OCI-LY7 (cell line): ENCODE results near the gene TKFC. TPM values are rescaled to one million over a fixed set of nuclear protein-coding genes. Genes with fewer than 3 reads are reported as not detected.

ENCODE experiments used
- Bru-seq: library from RNA; stranded (reverse); fragments of 400-500 nt; gene quantifications from one replicate; lab custom pipeline; 2021; lab: Mats Ljungman, UMichigan
- BruChase-seq, 2 experiments: library from RNA; stranded (reverse); fragments of 400-500 nt; gene quantifications; one replicate each; lab custom pipeline; 2021; lab: Mats Ljungman, UMichigan
- BruUV-seq: library from RNA; stranded (reverse); fragments of 400-500 nt; replicated peaks from 2 replicates; lab custom pipeline; 2021; lab: Mats Ljungman, UMichigan
- CTCF ChIA-PET: fragments of 300-600 bp; sonication (Branson Sonifier 250); formaldehyde crosslinking; loops from one replicate; lab custom pipeline; 2022; ENCODE audit warnings: antibody characterized with exemption; ENCODE audit not compliant: unreplicated experiment; lab: Charles Lee
- POLR2A ChIA-PET: fragments of 300-600 bp; sonication (Branson Sonifier 250); formaldehyde crosslinking; loops from one replicate; lab custom pipeline; 2022; ENCODE audit warnings: antibody characterized with exemption; lab: Charles Lee
- DNase-seq: peaks from one replicate; pipeline ENCODE4 v3.0.0-alpha.2; 2015; ENCODE audit warnings: low spot score
- H2AFZ ChIP-seq: fragments of 200-600 bp; sonication (generic), shearing (Covaris generic); 2 replicates; pipeline ENCODE4 v1.6.1; 2014; ENCODE audit warnings: mild to moderate bottlenecking, antibody characterized with exemption, low read length, moderate library complexity
- H3K27ac ChIP-seq: fragments of 200-600 bp; sonication (generic); 2 replicates; pipeline ENCODE4 v1.5.1; 2014; ENCODE audit warnings: mixed run types, low read depth, mild to moderate bottlenecking, moderate library complexity, low read length, inconsistent platforms; ENCODE audit not compliant: poor library complexity, severe bottlenecking
- H3K36me3 ChIP-seq: fragments of 200-600 bp; sonication (generic); 2 replicates; pipeline ENCODE4 v1.6.1; 2014; ENCODE audit warnings: mild to moderate bottlenecking, antibody characterized with exemption, low read length, moderate library complexity, mixed read lengths; ENCODE audit not compliant: insufficient read depth
- H3K4me1 ChIP-seq: fragments of 200-600 bp; sonication (generic); 2 replicates; pipeline ENCODE4 v1.5.1; 2014; ENCODE audit warnings: mild to moderate bottlenecking, low read length; ENCODE audit not compliant: insufficient read depth, poor library complexity, severe bottlenecking
- H3K4me2 ChIP-seq: fragments of 200-600 bp; sonication (generic); 2 replicates; pipeline ENCODE4 v1.6.1; 2014; ENCODE audit warnings: mild to moderate bottlenecking, low read length
- H3K4me3 ChIP-seq: fragments of 200-600 bp; sonication (generic); 2 replicates; pipeline ENCODE4 v1.5.1; 2014; ENCODE audit warnings: mild to moderate bottlenecking, low read depth, low read length; ENCODE audit not compliant: poor library complexity, severe bottlenecking
- H3K79me2 ChIP-seq: fragments of 200-600 bp; sonication (generic); 2 replicates; pipeline ENCODE4 v1.6.1; 2016; ENCODE audit warnings: low read depth, mild to moderate bottlenecking, low read length, moderate library complexity, mixed read lengths; ENCODE audit not compliant: insufficient read depth
- H3K9me2 ChIP-seq: fragments of 200-600 bp; sonication (generic); 2 replicates; pipeline ENCODE4 v1.6.1; 2016; ENCODE audit warnings: mild to moderate bottlenecking, low read length, mixed read lengths; ENCODE audit not compliant: insufficient read depth
- H3K9me3 ChIP-seq: fragments of 200-600 bp; sonication (generic); 2 replicates; pipeline ENCODE4 v1.6.1; 2014; ENCODE audit warnings: mild to moderate bottlenecking, mixed run types, low read length, mixed read lengths
- H4K20me1 ChIP-seq: fragments of 200-600 bp; sonication (generic); 2 replicates; pipeline ENCODE4 v1.6.1; 2014; ENCODE audit warnings: mild to moderate bottlenecking, antibody characterized with exemption, low read length, moderate library complexity, mixed read lengths; ENCODE audit not compliant: insufficient read depth
- CTCF ChIP-seq: fragments of 200-600 bp; sonication (generic); conservative IDR thresholded peaks from 2 replicates; pipeline ENCODE4 v1.5.1; 2014; ENCODE audit warnings: mild to moderate bottlenecking, antibody characterized with exemption, low read length, moderate library complexity, mixed read lengths
- EZH2phosphoT487 ChIP-seq: fragments of 200-600 bp; sonication (generic); IDR thresholded peaks from 2 replicates; pipeline ENCODE4 v1.6.1; 2018; ENCODE audit warnings: low read depth, borderline replicate concordance, mild to moderate bottlenecking, mixed run types, antibody characterized with exemption, low read length, moderate library complexity, mixed read lengths
- intact Hi-C: fragments of 100-400 bp; cut with micrococcal nuclease; formaldehyde crosslinking; loops from one replicate; pipeline ENCODE4 v1.10.0; 2022; ENCODE audit not compliant: unreplicated experiment
- long read RNA-seq: library from polyadenylated mRNA; stranded (forward); transcript quantifications from one replicate; pipeline ENCODE4 v2.0.0, GENCODE V29; 2022
- total RNA-seq, 2 experiments: library from RNA; depleted of rRNA in 1 of 2; stranded (reverse); fragments of >200 nt in 1 of 2; shearing (Covaris generic) in 1 of 2; gene quantifications; 2 replicates each; pipeline ENCODE4 v1.2.3, GENCODE V29; 2014 to 2022

Gene TKFC
- total RNA-seq (2014; rRNA removed; shearing (Covaris generic)) (75.3 and 77.8 TPM in 2 replicates), total RNA-seq (2022) (166 and 169 TPM in 2 replicates), Bru-seq, nascent RNA (percentile 58 among the genes with signal in this experiment), BruChase-seq, experiment 1, labeled RNA remaining after a 6-hour chase (percentile 60 among the genes with signal in this experiment), BruChase-seq, experiment 2, labeled RNA remaining after a 2-hour chase (percentile 55 among the genes with signal in this experiment)
- long read RNA-seq, full-length matches to known transcripts = 76 of 156 reads
- long read RNA-seq, partial matches to known transcripts = 41 of 156 reads
- long read RNA-seq, other reads (novel, unspliced or antisense) = 39 of 156 reads

GRCh38 chr11:61332797-61333549, at the start of gene TKFC, which contains the start of gene DDB1:
TSS of gene TKFC (plus strand) at chr11:61333228. CDS start at chr11:61334729, 1,501 bp downstream.
TSS of gene DDB1 (minus strand) at chr11:61333105. CDS start at chr11:61332968, 137 bp downstream.
- Histone ChIP-seq H3K9me2 (no peaks in the 10 kb centered on the region), H3K4me1 (peaks cover 44% of the 10 kb centered on the region), H3K27ac (peak within 1 kb of the TSS; percentile 79), H3K4me3 (peak within 1 kb of the TSS; percentile 98), H3K79me2 (peaks cover 52% of the 10 kb centered on the region), H4K20me1 (peaks cover 11% of the 10 kb centered on the region), H2AFZ (peak within 1 kb of the TSS; percentile 63), H3K36me3 (peaks cover 38% of the 10 kb centered on the region), H3K4me2 (peak within 1 kb of the TSS; percentile 97), H3K9me3 (no peaks in the 10 kb centered on the region)
- CTCF ChIA-PET = interaction anchor here (2.5 kb wide), 1 partner anchor 52 kb away, joined by 9 read pairs; no protein-coding TSS in a partner anchor
- peak; percentile 96 for DNase-seq
- intact Hi-C loops = loop anchor here (5.0 kb wide), 1 partner anchor 94 kb away; the partner anchor contains the start of gene CPSF7
- POLR2A ChIA-PET = interaction anchor here (1.0 to 4.9 kb wide), 5 partner anchors 23 to 97 kb away, joined by 5 to 80 read pairs (median 9); partner anchors contain the start of genes CPSF7, CYB561A3, SDHAF2 and TMEM138
- no TSS peak for BruUV-seq
- TF ChIP-seq CTCF (no peak), EZH2phosphoT487 (no peak)

DNA sequence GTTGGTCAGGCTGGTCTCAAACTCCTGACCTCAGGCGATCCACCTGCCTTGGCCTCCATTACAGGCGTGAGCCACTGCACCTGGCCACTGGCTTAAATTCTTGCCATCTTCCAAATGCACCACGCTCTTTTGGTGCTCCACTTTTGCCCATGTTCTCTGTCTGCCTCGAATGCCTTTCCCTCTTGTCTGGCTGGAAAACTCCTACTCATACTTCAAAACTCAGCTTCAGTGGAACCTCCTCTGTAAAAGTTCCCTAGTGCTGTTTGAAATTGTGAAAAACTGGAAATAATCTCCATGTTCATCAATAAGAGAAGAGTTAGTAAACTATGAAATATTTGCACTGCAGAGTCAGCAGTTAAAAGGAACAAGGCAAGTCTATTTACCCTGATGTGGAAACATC, 49.4 kb upstream of the TKFC start:
- Histone ChIP-seq H3K4me3 (no peak overlapping the region), H2AFZ (no peak overlapping the region), H3K4me2 (no peak overlapping the region), H3K36me3 (no peaks in the 10 kb centered on the region), H3K4me1 (no peaks in the 10 kb centered on the region), H3K27ac (no peak overlapping the region), H4K20me1 (no peaks in the 10 kb centered on the region), H3K79me2 (no peaks in the 10 kb centered on the region), H3K9me2 (no peaks in the 10 kb centered on the region), H3K9me3 (no peaks in the 10 kb centered on the region)
- ChIA-PET POLR2A (interaction anchor here (0.7 kb wide), 1 partner anchor 96 kb away, joined by 3 read pairs; no protein-coding TSS in a partner anchor), CTCF (no interaction called here)
- no peak for DNase-seq
- intact Hi-C loops = no loop called here
- TF ChIP-seq CTCF = no peak
- BruUV-seq = no TSS peak
